Skeletal muscle satellite cell (primary cell): ENCODE measurements around the gene KCNK13.
"Not testable (repeated sequence)": the region's sequence is repeated elsewhere in the genome, so short reads cannot be mapped to it uniquely, and the experiment has no call there.

Source experiments
- H3K27me3 ChIP-seq: 2 replicates; pipeline ENCODE4 v1.7.0; 2013; ENCODE audit warnings: low read length; ENCODE audit not compliant: control insufficient read depth, insufficient read depth
- H3K36me3 ChIP-seq: 2 replicates; pipeline ENCODE4 v1.7.0; 2013; ENCODE audit warnings: mild to moderate bottlenecking, control low read depth, low read length; ENCODE audit not compliant: insufficient read depth
- H3K4me1 ChIP-seq: 2 replicates; pipeline ENCODE4 v1.7.0; 2013; ENCODE audit warnings: low read length; ENCODE audit not compliant: control insufficient read depth, insufficient read depth
- H3K4me2 ChIP-seq: 2 replicates; pipeline ENCODE4 v1.7.0; 2013; ENCODE audit warnings: mild to moderate bottlenecking, low read length
- H3K4me3 ChIP-seq: 2 replicates; pipeline ENCODE4 v1.7.0; 2013; ENCODE audit warnings: low read length
- H3K9ac ChIP-seq: 2 replicates; pipeline ENCODE4 v1.7.0; 2013; ENCODE audit warnings: mild to moderate bottlenecking, low read depth, low read length, moderate library complexity
- H3K9me3 ChIP-seq: replicated peaks from 2 replicates; pipeline ENCODE4 v1.7.0; 2013; ENCODE audit warnings: mild to moderate bottlenecking, control low read depth, low read length

KCNK13 gene

DNA sequence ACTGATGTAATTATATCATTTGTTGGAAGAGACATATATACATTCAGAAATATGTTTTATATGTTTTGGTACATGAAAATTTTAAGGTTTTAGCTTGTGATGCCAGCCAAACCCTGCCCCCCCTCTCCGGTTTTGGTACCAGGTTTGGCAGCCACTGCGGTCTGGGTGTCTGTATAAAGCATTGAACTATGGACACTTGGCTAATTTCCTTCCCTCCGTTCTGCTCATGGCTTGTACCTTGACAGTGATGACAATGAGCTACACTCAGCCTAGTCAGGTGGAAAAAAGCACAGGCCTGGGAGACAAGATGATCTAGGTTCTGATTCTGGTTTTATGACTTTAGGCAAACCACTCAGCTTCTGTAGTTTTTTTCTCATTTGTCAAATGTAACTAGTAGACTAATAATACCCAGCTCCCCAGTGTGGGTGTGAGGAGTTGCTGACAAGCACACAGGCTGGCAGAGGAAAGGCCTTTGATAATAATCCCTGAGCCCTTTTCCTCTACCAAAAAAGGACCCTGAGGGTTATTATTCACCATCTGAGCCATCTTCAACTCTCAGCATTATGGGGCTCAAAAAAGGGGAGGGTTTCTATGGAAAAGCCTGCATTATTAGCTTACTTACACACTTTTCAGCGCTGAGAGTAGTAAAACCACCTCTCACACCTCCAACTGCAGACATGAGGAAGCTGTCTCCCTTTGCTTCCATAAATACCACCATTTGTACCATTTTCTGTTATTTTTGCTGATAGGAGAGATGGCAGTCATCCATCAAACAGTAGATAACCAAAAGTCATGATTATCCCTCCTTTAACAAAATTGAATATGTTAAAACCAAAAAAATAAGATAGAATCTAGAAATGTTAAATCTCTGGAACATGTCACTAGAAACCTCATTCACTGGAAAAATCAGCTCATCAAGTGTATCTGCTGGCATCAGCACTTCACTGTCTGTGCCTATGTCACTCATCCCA is 118.3 kb downstream of the KCNK13 start:
- H3K4me1 ChIP-seq: no peaks in the 10 kb centered on the region
- no peak overlapping the region for H3K9ac ChIP-seq
- H3K36me3 ChIP-seq: no peaks in the 10 kb centered on the region
- peaks cover 7% of the 10 kb centered on the region for H3K27me3 ChIP-seq
- H3K4me3 ChIP-seq: no peak overlapping the region
- H3K4me2 ChIP-seq: no peak overlapping the region
- no peaks in the 10 kb centered on the region for H3K9me3 ChIP-seq

GRCh38 chr14:90184094-90184493 is 122.3 kb downstream of the KCNK13 start:
- H3K9ac ChIP-seq: no peak overlapping the region
- H3K4me1 ChIP-seq: no peaks in the 10 kb centered on the region
- H3K27me3 ChIP-seq: peaks cover 12% of the 10 kb centered on the region
- no peak overlapping the region for H3K4me2 ChIP-seq
- H3K9me3 ChIP-seq: no peaks in the 10 kb centered on the region
- H3K4me3 ChIP-seq: no peak overlapping the region
- H3K36me3 ChIP-seq: no peaks in the 10 kb centered on the region

DNA sequence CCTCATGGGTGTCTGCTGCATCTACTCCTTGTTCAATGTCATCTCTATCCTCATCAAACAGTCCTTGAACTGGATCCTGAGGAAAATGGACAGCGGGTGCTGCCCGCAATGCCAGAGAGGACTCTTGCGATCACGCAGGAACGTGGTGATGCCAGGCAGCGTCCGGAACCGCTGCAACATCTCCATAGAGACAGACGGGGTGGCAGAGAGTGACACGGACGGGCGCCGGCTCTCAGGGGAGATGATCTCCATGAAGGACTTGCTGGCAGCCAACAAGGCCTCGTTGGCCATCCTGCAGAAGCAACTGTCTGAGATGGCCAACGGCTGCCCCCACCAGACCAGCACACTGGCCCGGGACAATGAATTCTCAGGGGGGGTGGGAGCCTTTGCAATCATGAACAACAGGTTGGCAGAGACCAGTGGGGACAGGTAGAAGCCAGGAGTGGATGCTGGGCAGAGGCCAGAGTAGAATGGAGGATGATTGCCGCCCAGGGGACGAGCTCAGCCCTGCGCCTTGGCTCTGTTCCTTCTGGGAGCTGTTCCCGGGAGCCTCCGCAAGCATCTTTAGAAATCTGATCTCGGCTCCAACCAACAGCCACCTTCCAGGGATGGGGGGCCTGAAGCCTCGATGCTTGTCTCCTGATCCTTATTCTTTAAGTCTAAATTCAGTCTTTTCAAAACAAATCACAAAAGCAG is 122.9 kb downstream of the KCNK13 start:
- Histone ChIP-seq H3K9me3 (no peaks in the 10 kb centered on the region), H3K9ac (no peak overlapping the region), H3K4me1 (no peaks in the 10 kb centered on the region), H3K27me3 (peaks cover 12% of the 10 kb centered on the region), H3K4me3 (no peak overlapping the region), H3K36me3 (no peaks in the 10 kb centered on the region), H3K4me2 (no peak overlapping the region)

GRCh38 chr14:90188588-90188987 is 126.8 kb downstream of the KCNK13 start:
- H3K4me1 ChIP-seq: no peaks in the 10 kb centered on the region
- H3K36me3 ChIP-seq: no peaks in the 10 kb centered on the region
- H3K4me2 ChIP-seq: no peak overlapping the region
- H3K9ac ChIP-seq: no peak overlapping the region
- H3K9me3 ChIP-seq: no peaks in the 10 kb centered on the region
- no peak overlapping the region for H3K4me3 ChIP-seq
- peaks cover 5% of the 10 kb centered on the region for H3K27me3 ChIP-seq

DNA sequence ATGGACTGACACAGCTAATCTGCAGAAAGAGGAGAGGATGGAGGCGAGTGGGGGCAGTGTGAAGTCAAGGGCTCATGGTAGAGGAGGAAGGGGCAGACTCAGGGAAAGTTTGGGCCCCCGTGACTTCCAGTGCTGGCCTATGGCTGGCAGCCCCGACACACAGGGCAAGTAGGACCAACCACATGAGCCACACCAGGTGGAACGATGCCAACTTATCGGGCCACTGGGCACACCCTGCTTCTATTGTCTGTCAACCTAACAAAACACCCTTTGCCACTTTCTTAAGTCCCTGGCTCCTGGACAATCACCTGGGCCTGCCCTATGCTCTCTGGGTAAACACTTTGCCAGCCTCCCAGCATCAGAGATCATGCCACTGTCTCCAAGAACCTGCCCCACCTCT is 129.4 kb downstream of the KCNK13 start:
- Histone ChIP-seq H3K4me1 (no peaks in the 10 kb centered on the region), H3K9ac (no peak overlapping the region), H3K27me3 (peaks cover 8% of the 10 kb centered on the region), H3K4me2 (no peak overlapping the region), H3K36me3 (no peaks in the 10 kb centered on the region), H3K9me3 (no peaks in the 10 kb centered on the region), H3K4me3 (no peak overlapping the region)

DNA sequence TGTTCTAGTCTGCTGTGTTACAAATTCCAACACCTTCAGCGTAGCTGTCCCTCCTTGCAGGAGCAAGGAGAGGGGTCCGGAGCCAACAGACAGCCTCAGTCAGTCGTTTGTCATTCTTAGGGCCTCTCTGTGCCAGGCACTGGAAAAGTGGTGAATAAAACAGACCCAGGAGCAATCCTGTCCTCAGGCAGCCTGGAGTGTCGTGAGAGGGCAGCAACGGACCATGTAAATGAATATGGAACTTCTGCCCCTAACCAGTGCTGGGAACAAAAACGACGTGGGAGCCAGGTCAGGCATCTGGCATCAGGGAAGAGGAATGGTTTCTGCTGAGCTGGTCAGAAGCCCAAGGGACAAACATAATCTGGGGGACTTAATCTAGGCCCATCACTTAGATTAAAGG is 129.8 kb downstream of the KCNK13 start:
- Histone ChIP-seq H3K4me3 (no peak overlapping the region), H3K27me3 (peaks cover 6% of the 10 kb centered on the region), H3K4me2 (no peak overlapping the region), H3K9ac (no peak overlapping the region), H3K4me1 (no peaks in the 10 kb centered on the region), H3K36me3 (no peaks in the 10 kb centered on the region), H3K9me3 (no peaks in the 10 kb centered on the region)

DNA sequence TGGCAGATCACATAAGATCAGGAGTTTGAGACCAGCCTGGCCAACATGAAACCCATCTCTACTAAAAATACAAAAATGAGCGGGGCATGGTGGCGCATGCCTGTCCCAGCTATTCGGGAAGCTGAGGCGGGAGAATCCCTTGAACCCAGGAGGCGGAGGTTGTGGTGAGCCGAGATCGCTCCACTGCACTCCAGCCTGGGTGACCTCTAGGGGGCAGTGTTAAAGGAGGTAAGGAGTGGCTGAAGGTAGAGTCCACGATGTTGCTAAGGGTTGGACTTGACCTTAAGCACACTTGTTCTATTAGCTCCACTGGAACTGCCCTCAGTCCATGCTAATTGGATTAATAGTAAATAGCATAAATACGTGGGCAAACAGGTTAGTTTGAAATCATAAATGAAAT is 132.1 kb downstream of the KCNK13 start:
- Histone ChIP-seq H3K4me2 (no peak overlapping the region), H3K4me1 (no peaks in the 10 kb centered on the region), H3K36me3 (no peaks in the 10 kb centered on the region), H3K9me3 (no peaks in the 10 kb centered on the region), H3K9ac (no peak overlapping the region), H3K4me3 (no peak overlapping the region), H3K27me3 (peaks cover 3% of the 10 kb centered on the region)

GRCh38 chr14:90194706-90195105 is 132.9 kb downstream of the KCNK13 start:
- Histone ChIP-seq H3K4me1 (no peaks in the 10 kb centered on the region), H3K4me2 (no peak overlapping the region), H3K9me3 (no peaks in the 10 kb centered on the region), H3K9ac (no peak overlapping the region), H3K27me3 (peaks cover 3% of the 10 kb centered on the region), H3K36me3 (no peaks in the 10 kb centered on the region), H3K4me3 (no peak overlapping the region)

GRCh38 chr14:90198541-90199060 is 136.8 kb downstream of the KCNK13 start:
- no peak overlapping the region for H3K9ac ChIP-seq
- no peak overlapping the region for H3K4me2 ChIP-seq
- peaks cover 3% of the 10 kb centered on the region for H3K27me3 ChIP-seq
- H3K36me3 ChIP-seq: no peaks in the 10 kb centered on the region
- no peaks in the 10 kb centered on the region for H3K9me3 ChIP-seq
- no peaks in the 10 kb centered on the region for H3K4me1 ChIP-seq
- H3K4me3 ChIP-seq: no peak overlapping the region

DNA sequence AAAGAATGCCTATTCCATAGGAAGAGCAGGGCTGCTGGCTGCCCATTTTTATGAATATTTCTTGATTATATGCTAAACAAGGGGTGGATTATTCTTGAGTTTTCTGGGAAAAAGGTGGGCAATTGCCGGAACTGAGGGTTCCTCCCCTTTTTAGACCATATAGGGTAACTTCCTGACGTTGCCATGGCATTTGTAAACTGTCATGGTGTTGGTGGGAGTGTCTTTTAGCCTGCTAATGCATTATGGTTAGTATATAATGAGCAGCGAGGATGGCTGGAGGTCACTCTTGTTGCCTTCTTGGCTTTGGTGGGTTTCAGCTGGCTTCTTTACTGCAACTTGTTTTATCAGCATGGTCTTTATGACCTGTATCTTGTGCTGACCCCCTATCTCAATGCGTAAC is 138.8 kb downstream of the KCNK13 start:
- not testable (repeated sequence) for H3K4me3 ChIP-seq, H3K9ac ChIP-seq, H3K4me1 ChIP-seq, H3K36me3 ChIP-seq, H3K27me3 ChIP-seq, H3K4me2 ChIP-seq, H3K9me3 ChIP-seq

GRCh38 chr14:90201344-90201743 is 139.6 kb downstream of the KCNK13 start:
- Histone ChIP-seq H3K4me2 (no peak overlapping the region), H3K9me3 (no peaks in the 10 kb centered on the region), H3K4me3 (no peak overlapping the region), H3K27me3 (no peaks in the 10 kb centered on the region), H3K4me1 (no peaks in the 10 kb centered on the region), H3K36me3 (no peaks in the 10 kb centered on the region), H3K9ac (no peak overlapping the region)
